GM19452 (cell line): ENCODE data around the gene CD63.

Experiments
- ATAC-seq: cut with Tn5 transposase; IDR thresholded peaks from one replicate; pipeline ENCODE4 v1.9.1; 2021; ENCODE audit not compliant: unreplicated experiment

Gene CD63

DNA sequence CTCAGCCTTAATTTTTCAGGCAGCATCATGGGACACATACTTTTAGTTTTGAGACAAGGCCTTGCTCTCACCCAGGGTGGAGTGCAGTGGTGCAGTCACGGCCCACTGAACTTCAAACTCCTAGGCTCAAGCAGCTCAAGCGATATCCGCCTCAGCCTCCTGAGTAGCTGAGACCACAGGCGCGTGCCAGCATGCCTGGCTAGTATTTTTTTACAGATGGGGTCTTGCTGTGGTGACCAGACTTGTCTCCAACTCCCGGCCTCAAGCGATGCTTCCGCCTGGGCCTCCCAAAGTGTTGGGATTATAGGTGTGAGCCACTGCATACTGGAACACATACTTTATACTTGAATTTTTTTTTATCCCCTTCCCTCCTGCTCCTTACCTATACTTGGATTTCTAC is 5.9 kb downstream of the CD63 start:
- no peak for ATAC-seq

DNA sequence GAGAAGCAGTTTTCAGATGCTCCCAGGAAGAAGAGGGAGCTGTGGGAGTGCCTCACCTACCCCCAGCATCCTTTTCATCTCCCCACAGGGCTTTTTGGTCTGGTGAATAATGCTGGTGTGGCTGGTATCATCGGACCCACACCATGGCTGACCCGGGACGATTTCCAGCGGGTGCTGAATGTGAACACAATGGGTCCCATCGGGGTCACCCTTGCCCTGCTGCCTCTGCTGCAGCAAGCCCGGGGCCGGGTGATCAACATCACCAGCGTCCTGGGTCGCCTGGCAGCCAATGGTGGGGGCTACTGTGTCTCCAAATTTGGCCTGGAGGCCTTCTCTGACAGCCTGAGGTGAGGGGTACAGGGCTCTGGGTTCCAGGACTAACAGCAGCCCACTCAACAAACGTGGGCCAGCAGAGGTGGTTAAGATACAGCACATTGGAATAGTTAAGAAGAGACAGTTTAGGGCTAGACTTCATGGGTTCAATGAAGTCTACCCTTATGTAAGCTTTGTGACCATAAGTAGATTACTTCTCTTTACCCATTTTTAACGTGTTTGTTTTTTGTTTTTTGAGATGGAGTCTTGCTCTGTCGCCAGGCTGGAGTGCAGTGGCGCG is 7.1 kb downstream of the CD63 start:
- ATAC-seq, result no peak

DNA sequence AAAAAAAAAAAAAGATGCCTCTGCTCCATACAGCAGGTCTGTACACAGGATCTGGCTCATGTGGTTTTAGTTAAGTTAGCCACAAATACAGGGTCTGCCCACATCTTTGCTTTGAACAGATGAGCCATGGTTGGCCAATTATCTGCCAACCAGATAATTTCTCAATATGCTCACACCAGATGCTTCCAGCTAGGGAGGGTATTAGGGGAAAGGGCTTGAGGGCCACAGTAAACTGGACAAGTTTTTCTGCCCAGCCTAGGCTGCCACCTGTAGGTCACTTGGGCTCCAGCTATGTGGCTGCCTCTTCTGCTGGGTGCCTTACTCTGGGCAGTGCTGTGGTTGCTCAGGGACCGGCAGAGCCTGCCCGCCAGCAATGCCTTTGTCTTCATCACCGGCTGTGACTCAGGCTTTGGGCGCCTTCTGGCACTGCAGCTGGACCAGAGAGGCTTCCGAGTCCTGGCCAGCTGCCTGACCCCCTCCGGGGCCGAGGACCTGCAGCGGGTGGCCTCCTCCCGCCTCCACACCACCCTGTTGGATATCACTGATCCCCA is 7.8 kb downstream of the CD63 start:
- ATAC-seq, result no peak

DNA sequence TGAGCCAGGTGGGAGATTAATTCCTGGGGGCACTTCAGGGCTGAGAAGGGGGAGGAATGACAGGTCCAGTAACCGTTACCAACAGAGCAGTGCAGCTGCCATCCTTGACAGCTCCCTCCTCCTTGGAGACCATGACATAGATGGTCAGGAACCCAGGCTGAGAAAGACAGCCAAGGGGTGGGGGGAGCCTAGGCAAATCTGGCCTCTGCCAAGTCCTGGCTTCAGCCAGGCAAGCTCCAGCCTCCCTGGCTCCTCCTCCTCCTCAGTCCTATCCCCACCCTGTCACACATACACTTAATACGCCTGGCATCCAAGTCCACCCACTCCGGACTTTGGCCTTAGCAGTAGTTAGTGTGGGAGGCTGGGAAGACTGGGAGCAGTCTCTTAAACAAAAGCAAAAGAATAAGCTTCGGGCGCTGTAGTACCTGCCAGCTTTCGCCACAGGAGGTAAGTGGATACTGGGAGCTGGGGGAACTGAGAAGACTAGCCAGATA is 8.7 kb downstream of the CD63 start, which contains the start of gene RDH5:
RDH5 (plus strand) TSS at position 323 of the 494 bp plus-strand sequence. CDS start 792 bp downstream, outside the sequence.
- ATAC-seq, result no peak

DNA sequence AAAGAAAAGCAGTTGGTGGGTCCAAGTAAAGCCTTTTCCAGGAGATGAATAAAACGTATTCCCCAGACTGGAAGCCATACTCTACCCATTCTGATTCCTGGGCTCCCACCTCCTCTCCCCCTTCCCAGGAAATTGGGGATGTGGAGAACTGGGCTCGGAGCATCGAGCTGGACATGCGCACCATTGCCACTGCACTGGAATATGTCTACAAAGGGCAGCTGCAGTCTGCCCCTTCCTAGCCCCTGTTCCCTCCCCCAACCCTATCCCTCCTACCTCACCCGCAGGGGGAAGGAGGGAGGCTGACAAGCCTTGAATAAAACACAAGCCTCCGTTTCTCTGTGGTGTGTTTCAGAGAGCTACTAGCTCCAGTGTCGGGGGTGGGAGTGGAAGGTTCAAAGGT is 9.4 kb downstream of the CD63 start:
- no peak for ATAC-seq

DNA sequence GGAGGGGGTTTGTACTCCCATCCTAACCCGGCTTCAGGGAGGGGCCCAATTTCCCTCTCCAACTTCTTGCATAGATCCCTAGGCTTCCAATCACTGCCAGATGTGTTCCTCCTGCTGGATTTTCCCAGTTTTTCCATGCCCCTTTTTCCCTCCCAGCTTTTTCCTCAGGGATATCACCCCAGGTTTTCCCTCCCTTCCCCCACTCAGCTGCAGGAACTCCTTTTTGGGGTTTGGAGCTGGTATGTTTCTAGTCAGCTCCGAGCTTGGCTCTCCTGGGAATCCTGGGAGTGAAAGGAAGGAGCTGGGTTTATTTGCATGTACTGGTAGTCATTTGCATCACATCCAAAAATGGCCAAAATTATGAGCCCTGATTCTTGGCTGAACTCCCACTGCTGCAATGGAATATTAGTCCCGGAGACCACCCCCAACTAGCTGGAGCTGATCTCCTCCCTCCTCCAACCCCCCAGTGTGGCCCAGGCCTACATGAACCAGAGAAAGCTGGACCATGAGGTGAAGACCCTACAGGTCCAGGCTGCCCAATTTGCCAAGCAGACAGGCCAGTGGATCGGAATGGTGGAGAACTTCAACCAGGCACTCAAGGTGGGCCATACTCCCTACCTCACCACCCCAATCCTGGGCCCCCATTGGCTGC is 10.1 kb downstream of the CD63 start:
- no peak for ATAC-seq

DNA sequence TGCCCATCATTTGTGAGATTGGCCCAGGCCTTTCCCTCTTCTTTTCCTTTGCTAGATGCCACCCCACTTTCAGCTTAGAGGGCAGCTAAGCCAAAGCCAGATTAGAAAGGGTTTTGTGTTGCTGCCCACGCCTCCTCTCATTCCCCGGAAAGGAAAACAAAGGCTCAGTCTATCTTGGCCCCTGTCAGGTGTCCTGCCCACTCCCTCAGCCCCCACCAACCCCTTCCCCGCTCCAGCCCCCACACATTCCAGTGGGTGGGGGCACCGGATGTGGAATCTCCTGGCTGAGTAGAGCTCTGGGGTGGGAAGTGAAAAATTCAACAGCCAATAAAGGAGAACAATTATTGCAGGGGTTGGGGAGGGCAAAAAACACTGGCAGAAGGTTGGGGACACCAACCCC is 10.8 kb downstream of the CD63 start:
- ATAC-seq, result no peak

DNA sequence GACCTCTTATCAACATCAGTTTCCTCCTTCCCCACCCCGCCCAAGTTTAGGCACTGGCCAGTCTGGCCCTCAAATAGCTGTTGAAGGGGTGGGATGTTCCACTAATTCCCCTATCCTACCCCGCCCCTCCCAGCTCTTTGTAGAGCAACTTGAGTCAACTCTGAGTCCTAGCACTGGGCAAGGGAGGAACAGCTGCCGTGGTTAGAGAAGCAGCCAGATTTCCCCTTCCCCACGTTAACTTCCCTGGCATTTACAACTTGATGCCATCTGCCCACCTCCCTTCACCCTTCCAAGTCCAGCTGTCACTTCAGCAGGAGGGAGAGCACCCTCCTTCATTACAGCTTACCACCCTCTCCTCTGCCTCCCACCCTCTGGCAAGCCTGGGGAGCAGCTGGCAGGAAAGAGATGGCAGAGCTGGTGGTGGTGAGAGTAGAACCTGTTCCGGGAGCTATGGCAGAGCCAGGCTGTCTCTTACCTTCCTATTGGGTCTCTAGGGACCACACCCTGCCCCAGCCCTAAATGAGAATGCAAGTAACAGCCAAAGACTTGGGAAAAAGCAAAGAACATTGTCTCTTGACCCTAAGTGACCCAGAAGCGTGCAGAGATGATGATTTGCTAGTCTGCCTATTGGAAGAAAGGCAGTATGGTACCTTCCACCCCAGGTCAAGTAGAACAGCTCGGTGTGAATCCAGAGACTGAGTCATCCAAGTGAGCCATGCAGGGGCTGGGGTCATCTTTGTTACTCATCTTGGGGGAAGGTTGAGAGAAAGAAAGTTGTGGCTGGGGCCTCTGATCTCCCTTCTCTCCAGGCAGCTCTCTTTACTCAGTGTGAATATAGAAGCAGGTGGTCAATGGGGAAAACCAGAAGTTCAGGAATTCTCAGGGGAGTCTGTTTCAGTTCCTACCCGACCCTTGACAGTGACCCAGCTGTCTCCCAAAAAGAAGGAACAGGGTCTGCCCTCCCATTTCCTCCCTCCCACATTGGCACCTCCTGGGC is 11.5 kb downstream of the CD63 start:
- no peak for ATAC-seq

DNA sequence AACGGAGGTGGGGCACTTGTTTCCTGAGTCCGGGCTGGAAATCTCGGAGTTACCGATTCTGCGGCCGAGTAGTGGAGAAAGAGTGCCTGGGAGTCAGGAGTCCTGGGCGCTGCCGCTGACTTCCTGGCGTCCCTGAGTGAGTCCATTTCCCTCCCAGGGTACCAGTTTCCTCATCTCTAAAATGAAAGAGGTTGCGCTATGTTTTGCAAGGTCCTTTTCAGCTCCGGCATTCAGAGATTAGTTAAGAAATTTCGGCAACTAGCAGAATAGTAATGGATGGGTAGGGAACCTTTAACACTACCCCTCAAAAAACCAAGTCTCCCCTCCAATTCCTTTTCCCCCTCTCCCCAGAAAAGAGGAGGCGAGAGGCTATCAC is 12.2 kb downstream of the CD63 start:
- no peak for ATAC-seq

DNA sequence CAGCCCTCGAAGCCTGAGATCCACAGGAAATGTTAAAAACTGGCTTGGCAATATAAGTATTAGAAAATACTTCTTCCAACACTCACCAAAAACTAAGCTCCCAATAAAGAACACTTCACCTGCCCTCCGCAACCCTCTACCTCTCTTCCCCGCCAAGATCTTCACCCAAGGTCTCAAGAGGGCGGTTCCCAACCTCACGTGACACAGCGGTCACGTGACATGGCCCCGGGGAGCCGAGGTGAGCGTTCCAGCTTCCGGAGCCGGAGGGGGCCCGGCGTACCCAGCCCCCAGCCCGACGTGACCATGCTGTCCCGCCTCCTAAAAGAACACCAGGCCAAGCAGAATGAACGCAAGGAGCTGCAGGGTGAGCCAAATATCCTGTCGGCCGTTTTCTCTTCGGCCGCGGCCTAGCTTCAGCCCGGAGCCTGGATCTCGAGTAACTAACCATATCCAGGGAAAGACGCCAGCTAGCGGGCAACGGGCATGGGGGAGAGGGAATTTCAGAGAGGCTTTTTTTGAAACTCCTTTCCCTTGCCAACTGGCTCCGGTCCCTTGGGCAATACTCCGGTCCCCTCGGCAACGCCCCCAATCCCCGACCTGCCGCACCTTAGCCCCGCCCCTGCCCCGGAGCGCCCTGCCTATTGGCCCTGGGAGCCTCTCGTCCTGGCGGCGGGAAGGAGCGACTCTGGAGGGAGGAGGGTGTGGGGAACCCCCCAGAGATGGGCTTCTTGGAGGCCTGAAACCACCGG is 12.8 kb downstream of the CD63 start, which contains the start of gene BLOC1S1:
BLOC1S1 (plus strand) TSS at position 214 of the 749 bp plus-strand sequence; CDS start at position 220, 6 bp downstream.
- peak; percentile 81 for ATAC-seq

DNA sequence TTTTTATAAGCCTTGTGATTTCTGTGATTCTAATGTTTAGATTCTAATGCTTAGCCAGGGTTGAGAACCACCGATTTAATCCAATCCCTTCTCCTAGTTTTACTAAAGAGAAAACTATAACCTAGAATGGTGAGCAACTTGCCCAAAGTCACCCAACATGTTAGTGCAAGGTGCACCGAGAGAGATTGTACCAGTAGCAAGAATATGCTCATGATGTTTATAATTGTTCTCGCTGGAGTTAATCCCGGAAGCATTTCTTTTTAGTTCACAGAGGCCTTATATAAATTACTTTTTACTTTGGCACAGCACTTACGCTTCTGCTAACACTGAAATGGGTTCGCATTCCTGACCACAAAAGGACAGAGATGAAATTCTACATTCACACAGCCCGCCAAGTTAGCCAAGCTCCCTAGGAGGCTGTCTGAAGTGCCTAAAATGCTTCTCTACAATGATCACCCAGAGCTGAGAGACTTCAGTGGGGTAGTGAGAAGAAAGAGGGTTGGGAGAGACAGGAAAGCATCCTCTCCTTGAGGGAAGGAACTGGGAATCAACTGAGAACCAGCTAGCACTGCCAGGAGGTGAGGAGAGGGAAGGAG is 13.5 kb downstream of the CD63 start:
- ATAC-seq, result no peak

DNA sequence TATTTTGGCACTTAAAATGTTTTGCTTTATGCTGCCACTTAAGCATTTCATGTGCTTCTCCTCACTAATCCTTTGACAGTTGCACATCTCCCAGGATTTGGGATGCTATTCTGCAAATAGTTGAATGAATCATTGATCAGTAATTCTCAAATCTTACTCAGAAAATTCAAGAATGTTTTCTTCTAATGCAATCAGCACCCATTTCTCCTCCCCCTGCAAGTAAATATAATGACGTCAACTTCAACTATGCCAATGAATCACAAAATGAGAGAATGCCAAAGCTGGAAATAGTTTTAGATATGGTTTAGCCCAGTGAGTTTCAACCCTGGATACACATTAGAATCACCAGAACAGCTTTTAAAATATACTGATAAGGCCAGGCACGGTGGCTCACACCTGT is 15.1 kb downstream of the CD63 start:
- no peak for ATAC-seq

DNA sequence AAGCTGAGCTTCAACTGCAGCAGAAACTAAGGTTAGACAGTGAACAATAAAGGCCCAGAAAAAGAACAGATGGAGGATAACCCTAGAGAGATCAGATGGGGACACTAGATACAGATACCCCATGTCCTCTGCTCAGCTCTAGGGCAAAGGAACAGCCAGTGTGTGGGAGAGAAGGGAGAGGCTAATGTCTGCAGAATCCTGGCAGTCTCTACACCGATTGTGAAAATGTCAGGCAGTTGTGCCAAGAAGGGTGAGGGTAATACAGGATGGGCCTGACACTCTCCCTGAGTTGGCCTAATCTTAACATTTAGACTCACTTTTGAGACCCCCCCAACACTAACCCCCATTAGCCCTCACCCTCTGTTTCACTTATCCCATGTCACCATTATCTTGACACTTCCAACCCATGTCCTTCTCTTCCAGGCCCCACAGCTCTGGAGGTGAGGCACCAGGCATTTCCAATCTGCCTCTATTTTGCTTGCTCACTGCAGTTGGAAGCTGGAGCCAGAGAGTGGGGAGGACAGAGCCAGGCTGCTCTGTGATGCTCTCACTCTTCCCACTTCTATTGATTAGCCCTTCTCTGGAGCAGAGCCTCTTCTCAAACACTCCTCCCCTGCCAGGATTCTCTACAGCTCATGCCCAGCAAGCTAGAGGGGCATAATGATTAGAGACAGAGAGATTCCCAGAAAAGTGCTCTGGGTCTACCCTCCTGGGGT is 16.0 kb downstream of the CD63 start:
- ATAC-seq, result no peak

DNA sequence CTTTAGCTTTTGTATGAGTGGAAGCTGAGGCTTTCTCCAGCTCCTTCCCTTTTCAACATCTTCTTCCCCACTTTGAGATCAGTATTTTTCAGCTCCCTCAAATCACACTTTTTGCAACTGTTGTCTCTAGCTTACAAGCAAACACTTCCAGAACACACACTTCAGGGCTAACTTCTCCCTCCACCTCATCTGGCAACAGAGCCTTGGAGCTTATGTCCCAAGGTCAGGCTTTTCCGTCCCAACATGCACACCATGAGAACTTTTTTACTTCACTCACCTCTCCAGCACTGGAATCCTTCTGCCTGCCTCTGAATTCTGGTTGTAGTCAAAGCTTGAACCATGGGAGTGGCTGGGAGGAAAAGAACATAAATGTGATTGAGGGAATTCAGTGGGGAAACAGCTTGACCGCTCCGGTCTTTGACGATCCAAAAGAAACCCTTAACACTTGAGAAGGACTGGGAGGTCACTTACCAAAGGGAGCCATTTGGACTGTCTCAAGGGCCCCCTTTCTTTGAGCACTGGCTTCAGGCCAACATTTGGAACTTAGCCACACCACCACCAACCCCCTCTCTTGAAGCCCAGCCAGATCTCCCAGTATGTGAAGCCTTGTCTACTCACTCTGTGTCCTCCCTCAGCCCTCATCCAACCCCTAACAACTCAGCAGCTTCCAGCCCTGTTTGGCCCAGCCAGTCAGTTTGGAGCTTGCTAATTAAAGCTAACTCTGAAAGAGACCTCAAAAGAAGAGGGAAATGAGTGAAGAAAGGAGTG is 16.8 kb downstream of the CD63 start:
- ATAC-seq, result no peak

DNA sequence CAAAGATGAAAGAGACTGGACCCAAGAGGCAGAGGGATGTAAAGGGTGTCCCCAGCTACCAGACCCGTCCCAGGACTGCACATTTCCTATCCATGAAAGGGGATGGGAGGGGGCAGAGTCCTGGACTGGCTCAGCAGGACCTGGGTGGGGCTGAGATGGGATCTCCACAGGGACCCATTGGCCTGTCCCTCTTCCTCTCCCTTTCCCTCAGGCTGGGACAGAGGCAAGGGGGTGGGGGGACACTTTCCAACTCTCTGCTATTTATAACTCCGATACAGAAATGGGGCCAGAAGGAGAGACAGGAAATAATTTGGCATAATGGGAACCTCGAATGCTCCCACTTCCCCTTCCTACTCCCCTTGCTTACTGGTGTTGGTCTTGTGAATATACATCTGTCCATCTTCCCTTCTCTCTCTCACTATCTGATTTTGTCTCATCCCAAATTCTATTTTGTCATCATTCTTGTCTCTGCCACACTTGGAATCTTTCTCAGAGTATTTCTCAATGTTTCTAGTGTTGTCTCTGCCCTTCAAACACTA is 20.0 kb downstream of the CD63 start:
- ATAC-seq, result no peak

DNA sequence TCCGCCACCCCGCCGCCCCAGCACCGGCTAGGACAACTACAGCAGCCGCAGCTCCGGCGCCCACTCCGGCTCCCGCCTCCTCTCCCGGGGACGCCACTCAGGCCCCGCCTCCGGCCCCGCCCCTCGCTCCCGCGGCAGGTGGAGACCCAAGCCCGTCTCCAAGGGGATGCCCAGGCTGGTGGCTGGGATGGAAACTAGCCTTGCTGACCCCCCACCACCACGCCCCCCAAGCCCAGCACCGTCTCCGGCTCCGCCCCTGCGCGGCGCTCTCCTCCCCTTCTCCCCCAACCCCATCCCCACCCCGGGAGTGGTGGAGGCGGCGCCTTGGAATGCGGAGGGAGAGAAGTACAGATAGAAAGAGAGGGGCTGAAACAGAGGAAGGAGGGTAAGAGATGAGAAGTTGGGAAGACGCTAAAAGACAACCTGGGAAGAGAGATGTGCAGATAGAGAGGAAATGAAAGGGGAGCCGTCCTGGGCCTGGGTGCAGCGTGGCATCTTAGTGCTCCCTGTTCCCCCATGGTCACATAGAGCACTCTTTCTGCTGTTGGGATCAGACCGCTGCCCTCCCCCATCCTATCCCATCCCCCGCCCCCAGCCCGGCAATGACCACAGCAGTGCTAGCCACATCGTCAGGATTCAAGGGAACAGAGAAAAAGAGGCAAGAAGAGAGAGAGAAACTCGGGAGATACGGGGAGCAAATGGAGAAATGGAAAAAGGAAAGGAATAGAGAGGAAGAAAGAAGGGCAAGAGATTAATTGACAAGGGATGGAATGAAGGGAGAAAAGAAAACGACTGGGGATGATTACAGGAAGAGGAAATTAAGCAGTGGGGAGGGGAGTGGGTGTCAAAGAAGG is 20.7 kb downstream of the CD63 start, which contains the start of gene ITGA7:
ITGA7 (minus strand) TSS at position 64 of the 854 bp plus-strand sequence. CDS start 222 bp downstream, outside the sequence.
- ATAC-seq, result peak; percentile 48

DNA sequence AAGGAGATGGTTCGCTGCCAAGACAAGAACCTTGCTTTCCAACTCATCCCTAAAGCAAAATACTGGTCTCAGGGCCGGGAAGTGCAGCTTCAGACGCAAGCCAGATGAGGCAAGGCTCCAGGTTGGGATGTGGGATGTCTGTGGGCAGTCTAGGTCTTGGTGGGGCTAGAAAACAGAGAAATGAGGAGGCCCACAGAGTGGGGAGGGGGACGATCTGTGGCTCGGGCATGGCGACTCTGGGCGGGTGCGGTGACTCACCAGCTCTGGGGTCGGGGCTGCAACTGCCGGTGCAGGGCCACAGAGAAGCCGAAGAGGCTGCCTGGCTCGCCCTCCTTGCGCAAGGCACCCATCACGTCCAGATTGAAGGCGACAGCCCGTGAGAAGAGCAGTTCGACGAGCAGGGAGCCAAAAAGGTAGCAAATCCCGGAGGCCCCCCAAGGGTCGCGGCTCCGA is 21.6 kb downstream of the CD63 start:
- no peak for ATAC-seq
